GM12873 (cell line): Measurements from ENCODE around the gene OSBPL5.

Source experiments
- CTCF ChIP-seq: IDR thresholded peaks from 2 replicates; pipeline ENCODE4 v1.5.1; 2012; ENCODE audit warnings: low read depth, mild to moderate bottlenecking, moderate library complexity, low read length, control low read depth; ENCODE audit not compliant: insufficient read depth; ENCODE audit errors: missing control alignments

The OSBPL5 gene

GRCh38 chr11:3143136-3143880, 21.8 kb downstream of the OSBPL5 start:
- TF ChIP-seq CTCF = no peak

- TF ChIP-seq CTCF = no peak
These were observed 24.9 kb downstream of the OSBPL5 start for GRCh38 chr11:3140291-3140603.

GRCh38 chr11:3139481-3140290, 25.4 kb downstream of the OSBPL5 start:
- TF ChIP-seq CTCF = no peak

GRCh38 chr11:3139086-3139440, 26.0 kb downstream of the OSBPL5 start:
- no peak for TF ChIP-seq CTCF

- TF ChIP-seq CTCF = no peak
These were observed 26.7 kb downstream of the OSBPL5 start for GRCh38 chr11:3138178-3139085.

GRCh38 chr11:3137486-3138177, 27.5 kb downstream of the OSBPL5 start:
- TF ChIP-seq CTCF = no peak
